ENCODE results near the gene CNBD2. TPM values are rescaled to one million over a fixed set of nuclear protein-coding genes. Genes with fewer than 3 reads are reported as not detected.
"Not testable (repeated sequence)": the region's sequence is repeated elsewhere in the genome, so short reads cannot be mapped to it uniquely, and the experiment has no call there.

Gene CNBD2
- total RNA-seq, 1 donor from 2014 or later, result 4.4 TPM

- no peak for DNase-seq (ENCODE audit: low spot score)
- no peaks in the 10 kb centered on the region for H3K27me3 Mint-ChIP-seq (ENCODE audit: insufficient read depth, low read depth)
- no peak for TF ChIP-seq CTCF (IDR thresholded peaks at IDR 0.05)
- TF ChIP-seq EZH2phosphoT487 (IDR thresholded peaks at IDR 0.05), result no peak
- TF ChIP-seq EZH2 (IDR thresholded peaks at IDR 0.05), result no peak
- Histone ChIP-seq H3K27ac (no peak overlapping the region), H3K4me2 (no peak overlapping the region), H3K27me3 (no peaks in the 10 kb centered on the region), H3K79me2 (ENCODE audit: low read depth) (no peaks in the 10 kb centered on the region), H3K4me3 (no peak overlapping the region), H3K4me1 (no peaks in the 10 kb centered on the region), H3K9me3 (ENCODE audit: low read depth) (no peaks in the 10 kb centered on the region), H3F3A (ENCODE audit: low read depth) (no peaks in the 10 kb centered on the region), H3K9ac (no peak overlapping the region), H4K20me1 (ENCODE audit: low read depth) (peaks cover 4% of the 10 kb centered on the region), H3K36me3 (no peaks in the 10 kb centered on the region), H2AFZ (replicated peaks) (no peak overlapping the region)
- H3K9me3 Mint-ChIP-seq, result no peaks in the 10 kb centered on the region
- H3K4me3 Mint-ChIP-seq, result no peak overlapping the region
- H3K27ac Mint-ChIP-seq, result no peak overlapping the region
- peaks cover 18% of the 10 kb centered on the region for H3K36me3 Mint-ChIP-seq
- peaks cover 5% of the 10 kb centered on the region for H3K4me1 Mint-ChIP-seq
Measured at GRCh38 chr20:36040571-36040970, 72.2 kb downstream of the CNBD2 start.

- H4K20me1 ChIP-seq (ENCODE audit: low read depth), result peaks cover 26% of the 10 kb centered on the region
- H3K4me1 Mint-ChIP-seq, result peaks cover 10% of the 10 kb centered on the region
- H3F3A ChIP-seq (ENCODE audit: low read depth), result no peaks in the 10 kb centered on the region
- no peak overlapping the region for H2AFZ ChIP-seq (replicated peaks)
- peaks cover 28% of the 10 kb centered on the region for H3K36me3 Mint-ChIP-seq
- H3K27ac Mint-ChIP-seq, result no peak overlapping the region
- H3K4me2 ChIP-seq, result no peak overlapping the region
- H3K4me1 ChIP-seq, result no peaks in the 10 kb centered on the region
- no peak overlapping the region for H3K4me3 Mint-ChIP-seq
- no peak for DNase-seq (ENCODE audit: low spot score)
- H3K27me3 ChIP-seq, result no peaks in the 10 kb centered on the region
- H3K4me3 ChIP-seq, result no peak overlapping the region
- H3K9ac ChIP-seq, result no peak overlapping the region
- H3K36me3 ChIP-seq, result no peaks in the 10 kb centered on the region
- H3K27me3 Mint-ChIP-seq (ENCODE audit: insufficient read depth, low read depth), result peaks cover 2% of the 10 kb centered on the region
- H3K27ac ChIP-seq, result no peak overlapping the region
- no peaks in the 10 kb centered on the region for H3K9me3 Mint-ChIP-seq
- no peak for TF ChIP-seq EZH2phosphoT487 (IDR thresholded peaks at IDR 0.05)
- H3K79me2 ChIP-seq (ENCODE audit: low read depth), result peaks cover 20% of the 10 kb centered on the region
- H3K9me3 ChIP-seq (ENCODE audit: low read depth), result no peaks in the 10 kb centered on the region
Measured at GRCh38 chr20:36043441-36043840, 75.1 kb downstream of the CNBD2 start.

GRCh38 chr20:36043892-36044515, 75.6 kb downstream of the CNBD2 start:
- no peaks in the 10 kb centered on the region for H3K9me3 Mint-ChIP-seq
- peaks cover 15% of the 10 kb centered on the region for H3K4me1 Mint-ChIP-seq
- Histone ChIP-seq H3F3A (ENCODE audit: low read depth) (no peaks in the 10 kb centered on the region), H3K4me2 (no peak overlapping the region), H3K36me3 (no peaks in the 10 kb centered on the region), H2AFZ (replicated peaks) (no peak overlapping the region), H3K4me3 (no peak overlapping the region), H3K9ac (no peak overlapping the region), H3K4me1 (no peaks in the 10 kb centered on the region), H4K20me1 (ENCODE audit: low read depth) (peaks cover 32% of the 10 kb centered on the region), H3K9me3 (ENCODE audit: low read depth) (no peaks in the 10 kb centered on the region), H3K27ac (no peak overlapping the region), H3K27me3 (no peaks in the 10 kb centered on the region), H3K79me2 (ENCODE audit: low read depth) (peaks cover 26% of the 10 kb centered on the region)
- H3K36me3 Mint-ChIP-seq, result peaks cover 28% of the 10 kb centered on the region
- peaks cover 2% of the 10 kb centered on the region for H3K27me3 Mint-ChIP-seq (ENCODE audit: insufficient read depth, low read depth)
- no peak overlapping the region for H3K4me3 Mint-ChIP-seq
- no peak overlapping the region for H3K27ac Mint-ChIP-seq
- DNase-seq (ENCODE audit: low spot score), result no peak
- TF ChIP-seq EZH2 (IDR thresholded peaks at IDR 0.05) (no peak), EZH2phosphoT487 (IDR thresholded peaks at IDR 0.05) (no peak), CTCF (IDR thresholded peaks at IDR 0.05) (no peak)

- Histone ChIP-seq H3K9ac (no peak overlapping the region), H3K4me2 (no peak overlapping the region), H3K9me3 (ENCODE audit: low read depth) (no peaks in the 10 kb centered on the region), H3K36me3 (no peaks in the 10 kb centered on the region), H2AFZ (replicated peaks) (no peak overlapping the region), H3K27ac (no peak overlapping the region), H3F3A (ENCODE audit: low read depth) (no peaks in the 10 kb centered on the region), H4K20me1 (ENCODE audit: low read depth) (peaks cover 39% of the 10 kb centered on the region), H3K27me3 (no peaks in the 10 kb centered on the region), H3K79me2 (ENCODE audit: low read depth) (peaks cover 39% of the 10 kb centered on the region), H3K4me1 (no peaks in the 10 kb centered on the region), H3K4me3 (no peak overlapping the region)
- H3K27ac Mint-ChIP-seq, result no peak overlapping the region
- peaks cover 2% of the 10 kb centered on the region for H3K27me3 Mint-ChIP-seq (ENCODE audit: insufficient read depth, low read depth)
- H3K9me3 Mint-ChIP-seq, result no peaks in the 10 kb centered on the region
- H3K4me1 Mint-ChIP-seq, result peaks cover 19% of the 10 kb centered on the region
- TF ChIP-seq EZH2phosphoT487 (IDR thresholded peaks at IDR 0.05), result no peak
- no peak for TF ChIP-seq EZH2 (IDR thresholded peaks at IDR 0.05)
- no peak for TF ChIP-seq CTCF (IDR thresholded peaks at IDR 0.05)
- DNase-seq (ENCODE audit: low spot score), result no peak
- peaks cover 31% of the 10 kb centered on the region for H3K36me3 Mint-ChIP-seq
- no peak overlapping the region for H3K4me3 Mint-ChIP-seq
Measured at GRCh38 chr20:36045373-36045714, 77.0 kb downstream of the CNBD2 start.

GRCh38 chr20:36046073-36046798, 77.8 kb downstream of the CNBD2 start:
- H3K4me1 ChIP-seq; H3F3A ChIP-seq (ENCODE audit: low read depth); H3K4me2 ChIP-seq; H3K9ac ChIP-seq; DNase-seq (ENCODE audit: low spot score); H3K27me3 Mint-ChIP-seq (ENCODE audit: insufficient read depth, low read depth); H3K27ac ChIP-seq; H3K9me3 Mint-ChIP-seq; H3K4me3 Mint-ChIP-seq; H3K4me3 ChIP-seq; H3K27me3 ChIP-seq; H3K27ac Mint-ChIP-seq; H3K36me3 ChIP-seq; H3K9me3 ChIP-seq (ENCODE audit: low read depth); H2AFZ ChIP-seq (replicated peaks): not testable (repeated sequence)
- Mint-ChIP-seq H3K36me3 (peaks cover 28% of the 10 kb centered on the region), H3K4me1 (peaks cover 22% of the 10 kb centered on the region)
- H4K20me1 ChIP-seq (ENCODE audit: low read depth), result peaks cover 39% of the 10 kb centered on the region
- peaks cover 42% of the 10 kb centered on the region for H3K79me2 ChIP-seq (ENCODE audit: low read depth)
